ENCODE results near the gene RTN4RL1.

RTN4RL1 gene

DNA sequence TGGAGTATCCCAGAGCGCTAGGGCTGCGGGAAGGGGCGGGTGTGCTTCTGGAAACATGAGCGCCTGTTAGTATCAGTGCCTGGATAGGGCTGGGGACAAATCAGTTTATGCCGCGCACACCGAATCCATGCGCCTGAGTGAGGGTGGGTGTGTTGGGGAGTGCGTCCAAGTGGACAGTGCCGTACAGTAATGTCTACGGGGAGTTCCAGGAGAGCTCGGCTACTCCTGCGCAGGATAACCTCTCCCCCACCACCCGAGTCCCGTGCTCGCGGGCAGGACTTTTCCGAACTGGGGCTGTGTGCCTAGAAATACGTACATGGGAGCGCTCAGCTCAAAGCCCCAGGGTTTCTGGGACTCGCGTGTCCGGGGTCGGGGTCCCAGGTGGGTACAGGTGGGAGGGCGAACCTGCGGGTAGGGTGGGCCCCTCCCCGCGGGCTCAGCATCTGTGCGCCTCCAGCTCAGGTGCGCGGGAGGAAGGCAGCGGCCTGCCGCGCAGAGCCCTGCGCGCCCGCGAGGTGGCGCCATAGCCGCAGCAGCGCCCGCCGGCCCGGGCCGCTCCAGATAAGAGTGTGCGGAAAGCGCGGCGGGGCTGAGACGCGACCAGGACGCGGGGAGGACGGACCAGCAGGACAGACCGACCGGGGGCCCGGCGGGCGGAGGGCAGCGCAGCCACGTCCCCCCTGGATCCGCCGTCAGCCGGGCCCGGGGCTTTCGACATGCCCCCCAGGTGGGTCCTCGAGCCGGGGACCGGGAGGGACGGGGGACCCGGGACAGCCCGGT, 29.6 kb upstream of the RTN4RL1 start, which contains the start of gene HIC1:
Gene HIC1 (plus strand): TSS at position 592 of the 780 bp plus-strand sequence. CDS start 1,588 bp downstream, outside the sequence.
- peak within 1 kb of the TSS; percentile 41; the same call in 1 of the 2 replicates for H3K9ac ChIP-seq (ENCODE audit: low read length)
- H3K4me2 ChIP-seq (ENCODE audit: low read length) = peak within 1 kb of the TSS; percentile 77
- H3K4me3 ChIP-seq (ENCODE audit: low read depth, low read length, poor library complexity, severe bottlenecking) = peak within 1 kb of the TSS; percentile 67
- H3K36me3 ChIP-seq (ENCODE audit: insufficient read depth, low read length) = no peaks in the 10 kb centered on the region
- no peaks in the 10 kb centered on the region for H3K79me2 ChIP-seq (ENCODE audit: insufficient read depth, low read length)
- no peaks in the 10 kb centered on the region for H3K9me3 ChIP-seq (ENCODE audit: low read length)
- H2AFZ ChIP-seq (ENCODE audit: low read length) = no peak within 1 kb of the TSS
- no peak within 1 kb of the TSS for H3K27ac ChIP-seq (ENCODE audit: low read depth, low read length, poor library complexity, severe bottlenecking)
- H4K20me1 ChIP-seq (ENCODE audit: insufficient read depth, low read length) = no peaks in the 10 kb centered on the region
- H3K4me1 ChIP-seq (ENCODE audit: insufficient read depth, low read length, severe bottlenecking) = peaks cover 55% of the 10 kb centered on the region
- H3K27me3 ChIP-seq (ENCODE audit: insufficient read depth, low read length) = no peaks in the 10 kb centered on the region
- TF ChIP-seq EZH2 (IDR thresholded peaks at IDR 0.05; ENCODE audit: borderline replicate concordance, low read length) = no peak
- TF ChIP-seq, protein P1, sequence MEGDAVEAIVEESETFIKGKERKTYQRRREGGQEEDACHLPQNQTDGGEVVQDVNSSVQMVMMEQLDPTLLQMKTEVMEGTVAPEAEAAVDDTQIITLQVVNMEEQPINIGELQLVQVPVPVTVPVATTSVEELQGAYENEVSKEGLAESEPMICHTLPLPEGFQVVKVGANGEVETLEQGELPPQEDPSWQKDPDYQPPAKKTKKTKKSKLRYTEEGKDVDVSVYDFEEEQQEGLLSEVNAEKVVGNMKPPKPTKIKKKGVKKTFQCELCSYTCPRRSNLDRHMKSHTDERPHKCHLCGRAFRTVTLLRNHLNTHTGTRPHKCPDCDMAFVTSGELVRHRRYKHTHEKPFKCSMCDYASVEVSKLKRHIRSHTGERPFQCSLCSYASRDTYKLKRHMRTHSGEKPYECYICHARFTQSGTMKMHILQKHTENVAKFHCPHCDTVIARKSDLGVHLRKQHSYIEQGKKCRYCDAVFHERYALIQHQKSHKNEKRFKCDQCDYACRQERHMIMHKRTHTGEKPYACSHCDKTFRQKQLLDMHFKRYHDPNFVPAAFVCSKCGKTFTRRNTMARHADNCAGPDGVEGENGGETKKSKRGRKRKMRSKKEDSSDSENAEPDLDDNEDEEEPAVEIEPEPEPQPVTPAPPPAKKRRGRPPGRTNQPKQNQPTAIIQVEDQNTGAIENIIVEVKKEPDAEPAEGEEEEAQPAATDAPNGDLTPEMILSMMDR (IDR thresholded peaks at IDR 0.05; ENCODE audit: low read length) = peak; percentile 79
- no peaks in the 10 kb centered on the region for H3F3A ChIP-seq (ENCODE audit: insufficient read depth, low read length)
- no peaks in the 10 kb centered on the region for H3K9me2 ChIP-seq (ENCODE audit: low read depth, low read length)

DNA sequence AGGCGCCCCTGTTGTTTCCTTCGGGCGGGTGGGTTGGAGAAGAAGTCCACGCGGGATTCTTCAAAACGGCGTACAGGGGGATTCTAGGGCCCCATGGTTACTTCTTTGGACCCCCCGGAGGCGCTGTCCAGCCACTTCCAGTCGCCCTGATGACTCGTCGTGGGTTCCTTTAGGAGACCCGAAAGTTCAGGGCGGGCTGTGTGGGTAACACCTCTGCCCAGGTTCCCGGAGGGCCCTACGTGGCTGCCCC, 29.1 kb upstream of the RTN4RL1 start:
- Histone ChIP-seq H4K20me1 (ENCODE audit: insufficient read depth, low read length) (no peaks in the 10 kb centered on the region), H3K4me3 (ENCODE audit: low read depth, low read length, poor library complexity, severe bottlenecking) (peak overlapping the region; percentile 67), H3K9me2 (ENCODE audit: low read depth, low read length) (no peaks in the 10 kb centered on the region), H3K27ac (ENCODE audit: low read depth, low read length, poor library complexity, severe bottlenecking) (no peak overlapping the region), H2AFZ (ENCODE audit: low read length) (no peak overlapping the region), H3F3A (ENCODE audit: insufficient read depth, low read length) (no peaks in the 10 kb centered on the region), H3K79me2 (ENCODE audit: insufficient read depth, low read length) (no peaks in the 10 kb centered on the region), H3K36me3 (ENCODE audit: insufficient read depth, low read length) (no peaks in the 10 kb centered on the region), H3K4me2 (ENCODE audit: low read length) (peak overlapping the region; percentile 77), H3K4me1 (ENCODE audit: insufficient read depth, low read length, severe bottlenecking) (peaks cover 54% of the 10 kb centered on the region), H3K9ac (ENCODE audit: low read length) (peak overlapping the region; percentile 41; the same call in 1 of the 2 replicates), H3K27me3 (ENCODE audit: insufficient read depth, low read length) (no peaks in the 10 kb centered on the region), H3K9me3 (ENCODE audit: low read length) (no peaks in the 10 kb centered on the region)
- TF ChIP-seq, protein P1 (IDR thresholded peaks at IDR 0.05; ENCODE audit: low read length) = no peak
- TF ChIP-seq EZH2 (IDR thresholded peaks at IDR 0.05; ENCODE audit: borderline replicate concordance, low read length) = no peak

DNA sequence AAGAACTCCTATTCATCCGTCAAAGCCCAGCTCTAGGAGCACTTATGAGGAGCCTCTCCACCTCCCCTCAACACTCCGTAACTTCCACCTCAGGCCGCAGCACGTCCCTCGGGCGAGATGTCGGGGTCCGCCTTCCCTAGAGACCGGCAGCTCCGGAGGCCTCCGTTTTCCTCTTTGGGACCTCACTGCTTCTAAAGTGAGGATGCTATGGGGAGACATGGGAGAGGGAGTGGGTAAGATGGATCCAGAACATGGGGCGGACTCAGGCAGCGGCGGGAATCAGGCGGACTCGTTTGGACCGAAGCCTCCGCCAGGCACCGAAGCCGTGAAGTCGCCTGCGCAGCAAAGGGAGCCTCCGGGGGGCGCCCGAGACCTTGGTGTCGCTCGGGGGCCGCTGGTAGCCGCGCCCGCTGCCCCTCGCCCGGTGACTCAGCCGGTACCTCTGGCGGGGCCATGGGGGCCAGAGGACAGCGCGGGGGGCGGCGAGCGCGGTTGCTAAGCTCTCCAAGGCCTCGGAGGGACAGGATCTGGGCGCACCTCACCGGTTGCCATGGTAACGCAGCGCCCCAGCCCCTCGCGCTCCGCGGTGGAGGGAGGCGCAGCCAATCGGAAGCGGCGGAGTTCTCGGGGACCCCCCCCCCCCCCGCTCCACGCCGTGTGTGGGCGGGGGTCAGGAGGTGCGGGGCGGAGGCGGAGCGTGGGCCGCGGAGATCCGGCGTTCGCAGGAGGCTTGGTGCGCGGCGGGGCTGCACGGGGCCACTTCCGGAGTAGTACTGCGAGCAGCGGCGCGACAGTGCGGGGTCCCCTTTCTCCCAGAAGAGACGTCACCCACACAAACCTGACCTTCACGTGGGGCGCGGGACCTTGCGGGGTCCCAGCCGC, 28.5 kb upstream of the RTN4RL1 start:
- Histone ChIP-seq H3K79me2 (ENCODE audit: insufficient read depth, low read length) (no peaks in the 10 kb centered on the region), H4K20me1 (ENCODE audit: insufficient read depth, low read length) (no peaks in the 10 kb centered on the region), H2AFZ (ENCODE audit: low read length) (no peak overlapping the region), H3K9me3 (ENCODE audit: low read length) (no peaks in the 10 kb centered on the region), H3K9ac (ENCODE audit: low read length) (peak overlapping the region; percentile 41; the same call in 1 of the 2 replicates), H3K4me1 (ENCODE audit: insufficient read depth, low read length, severe bottlenecking) (peaks cover 51% of the 10 kb centered on the region), H3F3A (ENCODE audit: insufficient read depth, low read length) (no peaks in the 10 kb centered on the region), H3K4me3 (ENCODE audit: low read depth, low read length, poor library complexity, severe bottlenecking) (peak overlapping the region; percentile 67), H3K36me3 (ENCODE audit: insufficient read depth, low read length) (no peaks in the 10 kb centered on the region), H3K27ac (ENCODE audit: low read depth, low read length, poor library complexity, severe bottlenecking) (no peak overlapping the region), H3K4me2 (ENCODE audit: low read length) (peak overlapping the region; percentile 77), H3K27me3 (ENCODE audit: insufficient read depth, low read length) (no peaks in the 10 kb centered on the region), H3K9me2 (ENCODE audit: low read depth, low read length) (no peaks in the 10 kb centered on the region)
- no peak for TF ChIP-seq EZH2 (IDR thresholded peaks at IDR 0.05; ENCODE audit: borderline replicate concordance, low read length)
- TF ChIP-seq, protein P1 (IDR thresholded peaks at IDR 0.05; ENCODE audit: low read length) = peak; percentile 77

Measured in OCI-LY1 (cell line).